ENCODE data around the gene TADA2B.

DNA sequence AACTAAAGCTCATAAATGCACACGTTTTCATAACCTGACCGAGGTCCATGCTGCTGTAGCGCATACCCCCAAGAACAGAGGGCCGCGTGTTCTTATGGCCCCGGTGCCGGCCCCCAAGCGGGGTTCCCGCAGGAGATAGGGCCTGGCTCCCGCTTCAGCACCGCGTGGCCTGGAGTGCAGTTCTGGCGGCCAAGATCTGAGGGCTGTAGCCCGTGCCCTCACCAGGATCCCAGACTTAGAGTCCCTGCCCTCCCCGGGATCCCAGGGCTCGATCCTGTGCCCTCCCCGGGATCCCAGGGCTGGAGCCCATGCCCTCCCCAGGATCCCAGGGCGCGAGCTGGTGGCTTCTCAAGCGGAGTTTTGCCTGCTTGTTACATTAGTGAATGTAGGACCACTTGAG lies 25.7 kb downstream of the TADA2B start:
- TF ChIP-seq POLR2A (IDR thresholded peaks at IDR 0.05; ENCODE audit: low read depth, low read length) (no peak), SIN3A (IDR thresholded peaks at IDR 0.05; ENCODE audit: low read depth, low read length) (no peak)
- TF ChIP-seq, protein P1, sequence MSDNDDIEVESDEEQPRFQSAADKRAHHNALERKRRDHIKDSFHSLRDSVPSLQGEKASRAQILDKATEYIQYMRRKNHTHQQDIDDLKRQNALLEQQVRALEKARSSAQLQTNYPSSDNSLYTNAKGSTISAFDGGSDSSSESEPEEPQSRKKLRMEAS (IDR thresholded peaks at IDR 0.05; ENCODE audit: low read depth, low read length) = no peak
- TF ChIP-seq, protein P2, sequence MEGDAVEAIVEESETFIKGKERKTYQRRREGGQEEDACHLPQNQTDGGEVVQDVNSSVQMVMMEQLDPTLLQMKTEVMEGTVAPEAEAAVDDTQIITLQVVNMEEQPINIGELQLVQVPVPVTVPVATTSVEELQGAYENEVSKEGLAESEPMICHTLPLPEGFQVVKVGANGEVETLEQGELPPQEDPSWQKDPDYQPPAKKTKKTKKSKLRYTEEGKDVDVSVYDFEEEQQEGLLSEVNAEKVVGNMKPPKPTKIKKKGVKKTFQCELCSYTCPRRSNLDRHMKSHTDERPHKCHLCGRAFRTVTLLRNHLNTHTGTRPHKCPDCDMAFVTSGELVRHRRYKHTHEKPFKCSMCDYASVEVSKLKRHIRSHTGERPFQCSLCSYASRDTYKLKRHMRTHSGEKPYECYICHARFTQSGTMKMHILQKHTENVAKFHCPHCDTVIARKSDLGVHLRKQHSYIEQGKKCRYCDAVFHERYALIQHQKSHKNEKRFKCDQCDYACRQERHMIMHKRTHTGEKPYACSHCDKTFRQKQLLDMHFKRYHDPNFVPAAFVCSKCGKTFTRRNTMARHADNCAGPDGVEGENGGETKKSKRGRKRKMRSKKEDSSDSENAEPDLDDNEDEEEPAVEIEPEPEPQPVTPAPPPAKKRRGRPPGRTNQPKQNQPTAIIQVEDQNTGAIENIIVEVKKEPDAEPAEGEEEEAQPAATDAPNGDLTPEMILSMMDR (IDR thresholded peaks at IDR 0.05 in 2 of 3, conservative IDR thresholded peaks at IDR 0.05 in 1 of 3; ENCODE audit: control insufficient read depth in 2 of 3, extremely low read depth in 1 of 3, insufficient read depth in 1 of 3, low read depth in 3 of 3, low read length in 3 of 3) = no peak
- TF ChIP-seq, protein P3, sequence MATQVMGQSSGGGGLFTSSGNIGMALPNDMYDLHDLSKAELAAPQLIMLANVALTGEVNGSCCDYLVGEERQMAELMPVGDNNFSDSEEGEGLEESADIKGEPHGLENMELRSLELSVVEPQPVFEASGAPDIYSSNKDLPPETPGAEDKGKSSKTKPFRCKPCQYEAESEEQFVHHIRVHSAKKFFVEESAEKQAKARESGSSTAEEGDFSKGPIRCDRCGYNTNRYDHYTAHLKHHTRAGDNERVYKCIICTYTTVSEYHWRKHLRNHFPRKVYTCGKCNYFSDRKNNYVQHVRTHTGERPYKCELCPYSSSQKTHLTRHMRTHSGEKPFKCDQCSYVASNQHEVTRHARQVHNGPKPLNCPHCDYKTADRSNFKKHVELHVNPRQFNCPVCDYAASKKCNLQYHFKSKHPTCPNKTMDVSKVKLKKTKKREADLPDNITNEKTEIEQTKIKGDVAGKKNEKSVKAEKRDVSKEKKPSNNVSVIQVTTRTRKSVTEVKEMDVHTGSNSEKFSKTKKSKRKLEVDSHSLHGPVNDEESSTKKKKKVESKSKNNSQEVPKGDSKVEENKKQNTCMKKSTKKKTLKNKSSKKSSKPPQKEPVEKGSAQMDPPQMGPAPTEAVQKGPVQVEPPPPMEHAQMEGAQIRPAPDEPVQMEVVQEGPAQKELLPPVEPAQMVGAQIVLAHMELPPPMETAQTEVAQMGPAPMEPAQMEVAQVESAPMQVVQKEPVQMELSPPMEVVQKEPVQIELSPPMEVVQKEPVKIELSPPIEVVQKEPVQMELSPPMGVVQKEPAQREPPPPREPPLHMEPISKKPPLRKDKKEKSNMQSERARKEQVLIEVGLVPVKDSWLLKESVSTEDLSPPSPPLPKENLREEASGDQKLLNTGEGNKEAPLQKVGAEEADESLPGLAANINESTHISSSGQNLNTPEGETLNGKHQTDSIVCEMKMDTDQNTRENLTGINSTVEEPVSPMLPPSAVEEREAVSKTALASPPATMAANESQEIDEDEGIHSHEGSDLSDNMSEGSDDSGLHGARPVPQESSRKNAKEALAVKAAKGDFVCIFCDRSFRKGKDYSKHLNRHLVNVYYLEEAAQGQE (IDR thresholded peaks at IDR 0.05; ENCODE audit: low read depth, low read length) = no peak
- TF ChIP-seq, protein P4, sequence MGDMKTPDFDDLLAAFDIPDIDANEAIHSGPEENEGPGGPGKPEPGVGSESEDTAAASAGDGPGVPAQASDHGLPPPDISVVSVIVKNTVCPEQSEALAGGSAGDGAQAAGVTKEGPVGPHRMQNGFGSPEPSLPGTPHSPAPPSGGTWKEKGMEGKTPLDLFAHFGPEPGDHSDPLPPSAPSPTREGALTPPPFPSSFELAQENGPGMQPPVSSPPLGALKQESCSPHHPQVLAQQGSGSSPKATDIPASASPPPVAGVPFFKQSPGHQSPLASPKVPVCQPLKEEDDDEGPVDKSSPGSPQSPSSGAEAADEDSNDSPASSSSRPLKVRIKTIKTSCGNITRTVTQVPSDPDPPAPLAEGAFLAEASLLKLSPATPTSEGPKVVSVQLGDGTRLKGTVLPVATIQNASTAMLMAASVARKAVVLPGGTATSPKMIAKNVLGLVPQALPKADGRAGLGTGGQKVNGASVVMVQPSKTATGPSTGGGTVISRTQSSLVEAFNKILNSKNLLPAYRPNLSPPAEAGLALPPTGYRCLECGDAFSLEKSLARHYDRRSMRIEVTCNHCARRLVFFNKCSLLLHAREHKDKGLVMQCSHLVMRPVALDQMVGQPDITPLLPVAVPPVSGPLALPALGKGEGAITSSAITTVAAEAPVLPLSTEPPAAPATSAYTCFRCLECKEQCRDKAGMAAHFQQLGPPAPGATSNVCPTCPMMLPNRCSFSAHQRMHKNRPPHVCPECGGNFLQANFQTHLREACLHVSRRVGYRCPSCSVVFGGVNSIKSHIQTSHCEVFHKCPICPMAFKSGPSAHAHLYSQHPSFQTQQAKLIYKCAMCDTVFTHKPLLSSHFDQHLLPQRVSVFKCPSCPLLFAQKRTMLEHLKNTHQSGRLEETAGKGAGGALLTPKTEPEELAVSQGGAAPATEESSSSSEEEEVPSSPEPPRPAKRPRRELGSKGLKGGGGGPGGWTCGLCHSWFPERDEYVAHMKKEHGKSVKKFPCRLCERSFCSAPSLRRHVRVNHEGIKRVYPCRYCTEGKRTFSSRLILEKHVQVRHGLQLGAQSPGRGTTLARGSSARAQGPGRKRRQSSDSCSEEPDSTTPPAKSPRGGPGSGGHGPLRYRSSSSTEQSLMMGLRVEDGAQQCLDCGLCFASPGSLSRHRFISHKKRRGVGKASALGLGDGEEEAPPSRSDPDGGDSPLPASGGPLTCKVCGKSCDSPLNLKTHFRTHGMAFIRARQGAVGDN (IDR thresholded peaks at IDR 0.05) = no peak

Measured in GM12878 (cell line).